IPS-18c (cell line): Measurements from ENCODE around the gene ATP8A2.

Experiments
- H3K4me3 ChIP-seq: 2 replicates; pipeline ENCODE4 v1.7.0; 2013; ENCODE audit warnings: low read depth, mild to moderate bottlenecking, low read length, moderate library complexity; ENCODE audit not compliant: insufficient read depth
- H3K9me3 ChIP-seq: one replicate; pipeline ENCODE4 v1.6.1; 2013; ENCODE audit warnings: mild to moderate bottlenecking, low read length, moderate library complexity; ENCODE audit not compliant: control insufficient read depth, insufficient read depth

Gene ATP8A2

GRCh38 chr13:25902455-25902854 is 530.7 kb downstream of the ATP8A2 start:
- no peak overlapping the region for H3K4me3 ChIP-seq
- peaks cover 7% of the 10 kb centered on the region for H3K9me3 ChIP-seq

GRCh38 chr13:25902891-25903341 is 531.1 kb downstream of the ATP8A2 start:
- H3K4me3 ChIP-seq: no peak overlapping the region
- peaks cover 7% of the 10 kb centered on the region for H3K9me3 ChIP-seq

GRCh38 chr13:25904830-25905229 is 533.1 kb downstream of the ATP8A2 start:
- Histone ChIP-seq H3K9me3 (no peaks in the 10 kb centered on the region), H3K4me3 (no peak overlapping the region)

- Histone ChIP-seq H3K4me3 (no peak overlapping the region), H3K9me3 (no peaks in the 10 kb centered on the region)
These were observed 533.8 kb downstream of the ATP8A2 start for GRCh38 chr13:25905611-25906010.

GRCh38 chr13:25906191-25906661 is 534.5 kb downstream of the ATP8A2 start:
- no peak overlapping the region for H3K4me3 ChIP-seq
- H3K9me3 ChIP-seq: no peaks in the 10 kb centered on the region

GRCh38 chr13:25908366-25908765 is 536.6 kb downstream of the ATP8A2 start:
- Histone ChIP-seq H3K4me3 (no peak overlapping the region), H3K9me3 (no peaks in the 10 kb centered on the region)

GRCh38 chr13:25910243-25910642 is 538.5 kb downstream of the ATP8A2 start:
- Histone ChIP-seq H3K4me3 (no peak overlapping the region), H3K9me3 (no peaks in the 10 kb centered on the region)

GRCh38 chr13:25910991-25911419 is 539.2 kb downstream of the ATP8A2 start:
- H3K9me3 ChIP-seq: no peaks in the 10 kb centered on the region

GRCh38 chr13:25912961-25913360 is 541.2 kb downstream of the ATP8A2 start:
- no peak overlapping the region for H3K4me3 ChIP-seq
- no peaks in the 10 kb centered on the region for H3K9me3 ChIP-seq

More at GRCh38 chr13:25910991-25911419, 539.2 kb downstream of the ATP8A2 start:
- H3K4me3 ChIP-seq: no peak overlapping the region

GRCh38 chr13:25915840-25916518 is 544.2 kb downstream of the ATP8A2 start:
- H3K9me3 ChIP-seq: no peaks in the 10 kb centered on the region
- no peak overlapping the region for H3K4me3 ChIP-seq

- no peak overlapping the region for H3K4me3 ChIP-seq
- H3K9me3 ChIP-seq: no peaks in the 10 kb centered on the region
These were observed 548.5 kb downstream of the ATP8A2 start for GRCh38 chr13:25920277-25920676.

- H3K9me3 ChIP-seq: no peaks in the 10 kb centered on the region
- H3K4me3 ChIP-seq: no peak overlapping the region
These were observed 549.2 kb downstream of the ATP8A2 start for GRCh38 chr13:25920931-25921330.

GRCh38 chr13:25922376-25922775 is 550.6 kb downstream of the ATP8A2 start:
- Histone ChIP-seq H3K4me3 (no peak overlapping the region), H3K9me3 (no peaks in the 10 kb centered on the region)

GRCh38 chr13:25923217-25924085 is 551.7 kb downstream of the ATP8A2 start:
- Histone ChIP-seq H3K4me3 (no peak overlapping the region), H3K9me3 (no peaks in the 10 kb centered on the region)

- Histone ChIP-seq H3K9me3 (no peaks in the 10 kb centered on the region), H3K4me3 (no peak overlapping the region)
These were observed 555.6 kb downstream of the ATP8A2 start for GRCh38 chr13:25927363-25927762.

- Histone ChIP-seq H3K4me3 (no peak overlapping the region), H3K9me3 (peaks cover 2% of the 10 kb centered on the region)
These were observed 556.2 kb downstream of the ATP8A2 start for GRCh38 chr13:25927932-25928331.

GRCh38 chr13:25928941-25929505 is 557.2 kb downstream of the ATP8A2 start:
- Histone ChIP-seq H3K4me3 (no peak overlapping the region), H3K9me3 (peaks cover 2% of the 10 kb centered on the region)

- no peak overlapping the region for H3K4me3 ChIP-seq
- peaks cover 2% of the 10 kb centered on the region for H3K9me3 ChIP-seq
These were observed 558.0 kb downstream of the ATP8A2 start for GRCh38 chr13:25929816-25930215.
